H1 (cell line): Measurements from ENCODE around the gene AQP4. TPM values are rescaled to one million over a fixed set of nuclear protein-coding genes. Genes with fewer than 3 reads are reported as not detected.

Experiments
- CTCF ChIA-PET: fragments of 300-600 bp; sonication (Branson Sonifier 250); formaldehyde crosslinking; loops from one replicate; lab custom pipeline; 2021; ENCODE audit not compliant: partially characterized antibody; lab: Charles Lee
- POLR2A ChIA-PET: fragments of 300-600 bp; sonication (Branson Sonifier 250); formaldehyde crosslinking; loops from one replicate; lab custom pipeline; 2021; ENCODE audit warnings: inconsistent platforms; ENCODE audit not compliant: partially characterized antibody; lab: Charles Lee
- DNase-seq, 2 experiments: peaks; one replicate each; pipeline versions ENCODE4 v3.0.0 to v3.0.0-alpha.2; 2010 to 2022; ENCODE audit warnings: low spot score in 2 of 2, low read depth in 1 of 2, mixed read lengths in 1 of 2
- FAIRE-seq: peaks from 2 replicates; lab custom pipeline; 2011; peaks lifted over from hg19 to GRCh38; lab: Jason Lieb, UNC
- H2AFZ ChIP-seq: 2 replicates; pipeline ENCODE4 v1.8.1; 2012; ENCODE audit warnings: low read length, inconsistent platforms
- H2AK5ac ChIP-seq: 2 replicates; pipeline ENCODE4 v1.6.1; 2013; ENCODE audit warnings: low read depth, low read length
- H2BK120ac ChIP-seq: replicated peaks from 2 replicates; pipeline ENCODE3; 2013; ENCODE audit warnings: low read depth, low read length, inconsistent platforms
- H2BK12ac ChIP-seq: 2 replicates; pipeline ENCODE4 v1.6.1; 2013; ENCODE audit warnings: low read depth, low read length
- H2BK15ac ChIP-seq: 2 replicates; pipeline ENCODE4 v1.6.1; 2013; ENCODE audit warnings: low read length
- H2BK20ac ChIP-seq: 2 replicates; pipeline ENCODE4 v1.6.1; 2013; ENCODE audit warnings: low read length
- H2BK5ac ChIP-seq: 2 replicates; pipeline ENCODE4 v1.6.1; 2013; ENCODE audit warnings: low read depth, low read length
- H3K14ac ChIP-seq: 2 replicates; pipeline ENCODE4 v1.6.1; 2013; ENCODE audit warnings: inconsistent platforms; ENCODE audit not compliant: insufficient read length
- H3K18ac ChIP-seq: 2 replicates; pipeline ENCODE4 v1.6.1; 2013; ENCODE audit warnings: low read length; ENCODE audit errors: extremely low read depth
- H3K23ac ChIP-seq: 2 replicates; pipeline ENCODE4 v1.6.1; 2013; ENCODE audit warnings: inconsistent platforms; ENCODE audit not compliant: insufficient read length
- H3K23me2 ChIP-seq: 2 replicates; pipeline ENCODE4 v1.6.1; 2013; ENCODE audit warnings: low read depth, low read length
- H3K27ac ChIP-seq: 2 replicates; pipeline ENCODE4 v1.6.1; 2011; ENCODE audit warnings: low read depth, low read length, inconsistent platforms
- H3K27me3 ChIP-seq, 4 experiments: replicated peaks in 1 of 4; 1 replicate in 1 of 4; 2 replicates in 3 of 4; pipeline versions ENCODE4 v1.6.1 to v1.8.1; 2011 to 2013; ENCODE audit warnings: low read length in 3 of 4, mild to moderate bottlenecking in 3 of 4, inconsistent platforms in 2 of 4, mixed read lengths in 2 of 4, moderate library complexity in 1 of 4; ENCODE audit not compliant: control insufficient read depth in 3 of 4, insufficient read depth in 3 of 4; ENCODE audit errors: extremely low read depth in 1 of 4
- H3K36me3 ChIP-seq, 4 experiments: 2 replicates each; pipeline versions ENCODE4 v1.6.1 to v1.8.1; 2011 to 2013; ENCODE audit warnings: mild to moderate bottlenecking in 4 of 4, low read length in 3 of 4, moderate library complexity in 2 of 4, control low read depth in 1 of 4, inconsistent platforms in 1 of 4; ENCODE audit not compliant: insufficient read depth in 4 of 4, control insufficient read depth in 2 of 4
- H3K4ac ChIP-seq: replicated peaks from 2 replicates; pipeline ENCODE3; 2013; ENCODE audit warnings: low read length, low read depth, mixed read lengths, inconsistent platforms; ENCODE audit not compliant: insufficient read length
- H3K4me1 ChIP-seq, 4 experiments: replicated peaks in 1 of 4; 1 replicate in 1 of 4; 2 replicates in 3 of 4; pipeline versions ENCODE4 v1.6.1 to v1.8.1; 2011 to 2013; ENCODE audit warnings: low read length in 3 of 4, inconsistent platforms in 2 of 4, mixed read lengths in 1 of 4; ENCODE audit not compliant: insufficient read depth in 4 of 4, control insufficient read depth in 3 of 4
- H3K4me2 ChIP-seq, 2 experiments: 2 replicates each; pipeline versions ENCODE4 v1.6.1 to v1.8.1; 2011 to 2013; ENCODE audit warnings: low read depth in 2 of 2, low read length in 2 of 2, control low read depth in 1 of 2, inconsistent platforms in 1 of 2, mild to moderate bottlenecking in 1 of 2; ENCODE audit not compliant: insufficient read depth in 1 of 2
- H3K4me3 ChIP-seq, 4 experiments: fragments of 200-600, 300-600 bp in 1 of 4; sonication (generic), shearing (Covaris generic), sonication (Bioruptor Twin) in 1 of 4; 2 replicates each; pipeline versions ENCODE4 v1.5.1 to v1.8.1; 2011 to 2016; ENCODE audit warnings: low read length in 4 of 4, low read depth in 3 of 4, control low read depth in 2 of 4, inconsistent platforms in 2 of 4, mild to moderate bottlenecking in 2 of 4, mixed read lengths in 1 of 4, moderate library complexity in 1 of 4; ENCODE audit not compliant: insufficient read depth in 2 of 4; ENCODE audit errors: extremely low read depth in 1 of 4
- H3K56ac ChIP-seq: replicated peaks from 2 replicates; pipeline ENCODE3; 2013; ENCODE audit warnings: low read depth, mild to moderate bottlenecking, mixed read lengths, low read length, inconsistent platforms; ENCODE audit not compliant: insufficient read length
- H3K79me1 ChIP-seq: 2 replicates; pipeline ENCODE4 v1.6.1; 2013; ENCODE audit warnings: low read depth, low read length, control low read depth
- H3K79me2 ChIP-seq, 2 experiments: 2 replicates each; pipeline versions ENCODE4 v1.6.1 to v1.8.1; 2012 to 2013; ENCODE audit warnings: low read length in 2 of 2, mild to moderate bottlenecking in 2 of 2, inconsistent platforms in 1 of 2; ENCODE audit not compliant: insufficient read depth in 2 of 2, control insufficient read depth in 1 of 2
- H3K9ac ChIP-seq, 4 experiments: replicated peaks in 1 of 4; 1 replicate in 1 of 4; 2 replicates in 3 of 4; pipeline versions ENCODE4 v1.6.1 to v1.8.1; 2011 to 2013; ENCODE audit warnings: low read depth in 3 of 4, low read length in 3 of 4, control low read depth in 2 of 4, mild to moderate bottlenecking in 2 of 4, moderate library complexity in 2 of 4, inconsistent platforms in 1 of 4; ENCODE audit errors: extremely low read depth in 1 of 4
- H3K9me3 ChIP-seq, 2 experiments: 2 replicates each; pipeline versions ENCODE4 v1.6.1 to v1.8.1; 2012 to 2013; ENCODE audit warnings: mild to moderate bottlenecking in 2 of 2, moderate library complexity in 2 of 2, control low read depth in 1 of 2, inconsistent platforms in 1 of 2, low read depth in 1 of 2, low read length in 1 of 2, mixed read lengths in 1 of 2; ENCODE audit not compliant: insufficient read depth in 2 of 2
- H4K20me1 ChIP-seq, 2 experiments: replicated peaks in 1 of 2; 2 replicates each; pipeline versions ENCODE3 to v1.8.1; 2011 to 2013; ENCODE audit warnings: inconsistent platforms in 2 of 2, low read length in 2 of 2, mild to moderate bottlenecking in 1 of 2; ENCODE audit not compliant: insufficient read depth in 2 of 2, control insufficient read depth in 1 of 2
- H4K5ac ChIP-seq: 2 replicates; pipeline ENCODE4 v1.6.1; 2013; ENCODE audit warnings: low read length, low read depth, mixed read lengths, inconsistent platforms; ENCODE audit not compliant: insufficient read length
- H4K8ac ChIP-seq: 2 replicates; pipeline ENCODE4 v1.8.0; 2013; ENCODE audit warnings: mild to moderate bottlenecking, moderate library complexity, low read length, inconsistent platforms; ENCODE audit not compliant: insufficient read depth; ENCODE audit errors: extremely low read depth
- H4K91ac ChIP-seq: replicated peaks from 2 replicates; pipeline ENCODE3; 2013; ENCODE audit warnings: low read length, mixed read lengths, inconsistent platforms; ENCODE audit not compliant: insufficient read length
- BCL11A ChIP-seq, 2 experiments: IDR thresholded peaks; one replicate each; pipeline ENCODE4 v1.6.1; 2011; ENCODE audit warnings: low read depth in 2 of 2, low read length in 2 of 2, mild to moderate bottlenecking in 2 of 2
- CBX8 ChIP-seq: fragments of 300-800, 300-1000 bp; sonication (generic); IDR thresholded peaks from 2 replicates; pipeline ENCODE4 v1.7.1; 2016; ENCODE audit warnings: low read depth, low read length, borderline replicate concordance
- CREB1 ChIP-seq: IDR thresholded peaks from 2 replicates; pipeline ENCODE4 v1.6.1; 2012; ENCODE audit warnings: inconsistent platforms
- CTBP2 ChIP-seq: IDR thresholded peaks from 2 replicates; pipeline ENCODE4 v1.7.0; 2011; ENCODE audit warnings: borderline replicate concordance, mild to moderate bottlenecking, moderate library complexity, mixed read lengths, low read length; ENCODE audit not compliant: insufficient read depth, insufficient read length
- GABPA ChIP-seq: IDR thresholded peaks from 2 replicates; pipeline ENCODE4 v1.6.1; 2011; ENCODE audit warnings: mild to moderate bottlenecking, low read length, moderate library complexity, borderline replicate concordance; ENCODE audit not compliant: insufficient read depth
- GTF2F1 ChIP-seq: IDR thresholded peaks from 2 replicates; pipeline ENCODE4 v1.6.1; 2012; ENCODE audit warnings: low read depth, low read length, improper control_type of control experiment, borderline replicate concordance
- SAP30 ChIP-seq: fragments of 300-600 bp; sonication (generic); IDR thresholded peaks from 2 replicates; pipeline ENCODE4 v1.7.1; 2012; ENCODE audit warnings: low read length, moderate library complexity, mild to moderate bottlenecking, inconsistent platforms; ENCODE audit not compliant: insufficient read depth, insufficient replicate concordance
- SP2 ChIP-seq: IDR thresholded peaks from 2 replicates; pipeline ENCODE4 v1.6.1; 2012; ENCODE audit warnings: mild to moderate bottlenecking, low read length, inconsistent platforms
- TCF12 ChIP-seq: IDR thresholded peaks from 2 replicates; pipeline ENCODE4 v1.6.1; 2011; ENCODE audit warnings: low read depth, mild to moderate bottlenecking, low read length
- WGBS, 2 experiments: shearing (Covaris generic) in 1 of 2; methylation state at CpG; one replicate each; pipeline versions ENCODE4 v1.1.6 to v1.1.7; 2013 to 2015; ENCODE audit warnings: low lambda C conversion rate in 2 of 2, mixed read lengths in 2 of 2, inconsistent platforms in 1 of 2, low coverage in 1 of 2, missing lambda C conversion rate in 1 of 2; ENCODE audit not compliant: insufficient replicate concordance in 2 of 2, insufficient coverage in 1 of 2, insufficient read length in 1 of 2; ENCODE audit errors: extremely low coverage in 1 of 2, missing lambda C conversion rate in 1 of 2; 5-methylcytosine and 5-hydroxymethylcytosine counted together
- polyA plus RNA-seq, 7 experiments: library from polyadenylated mRNA; depleted of rRNA in 3 of 7; stranded (reverse) in 5 of 7; unstranded in 2 of 7; fragments of >200 nt in 5 of 7; fragments of 200-250 nt in 2 of 7; gene quantifications; 1 replicate in 5 of 7; 2 replicates in 1 of 7; 4 replicates in 1 of 7; pipeline versions ENCODE4 v1.2.1 to v1.2.3, GENCODE V29; 2011 to 2013; ENCODE audit warnings: missing spikeins in 2 of 7, mixed read lengths in 2 of 7
- total RNA-seq: library from RNA; stranded (reverse); fragmentation: NEBNext Ultra II Directional; extraction: Animal tissue kit (Norgen Biotek cat#: 25700); gene quantifications from 2 replicates; pipeline ENCODE4 v1.2.1, GENCODE V29; 2021
- TF ChIP-seq, protein P1 (sequence below): IDR thresholded peaks from 2 replicates; pipeline ENCODE4 v1.6.1; 2011; ENCODE audit warnings: low read depth, mild to moderate bottlenecking, low read length; ENCODE audit not compliant: insufficient read depth
- TF ChIP-seq, protein P2 (sequence below), 3 experiments: IDR thresholded peaks; 1 replicate in 2 of 3; 2 replicates in 1 of 3; pipeline versions ENCODE4 v1.5.1 to v1.6.1; 2011; ENCODE audit warnings: low read length in 3 of 3, mild to moderate bottlenecking in 3 of 3, inconsistent platforms in 2 of 3, low read depth in 1 of 3, moderate library complexity in 1 of 3; ENCODE audit not compliant: insufficient read depth in 1 of 3; ENCODE audit errors: control extremely low read depth in 1 of 3

AQP4 gene
- total and polyA plus RNA-seq, 2 of the 8 experiments (the other 6 are each of a cell fraction or from before 2014, with no cell fraction given) = 2.2 to 2.8 TPM

DNA sequence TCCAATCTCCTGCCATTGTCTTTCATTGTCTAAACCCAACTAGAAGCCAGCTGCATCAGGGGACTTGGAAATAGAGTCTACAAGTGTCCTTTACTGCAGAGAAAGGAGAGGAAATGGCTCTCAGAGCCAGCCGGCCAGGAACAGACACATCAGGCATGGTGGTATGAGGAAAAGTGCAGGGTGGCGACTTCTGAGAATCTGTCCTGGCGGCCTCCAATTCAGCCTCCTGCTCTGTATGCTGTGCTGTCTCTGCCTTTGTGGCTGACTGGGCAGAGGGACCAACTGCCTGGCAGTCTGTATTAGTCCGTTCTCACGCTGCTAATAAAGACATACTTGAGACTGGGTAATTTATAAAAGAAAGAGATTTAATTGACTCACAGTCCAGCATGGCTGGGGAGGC, 36.8 kb upstream of the AQP4 start:
- H4K20me1 ChIP-seq = no peaks in the 10 kb centered on the region
- H3K79me1 ChIP-seq = no peaks in the 10 kb centered on the region
- no peak overlapping the region for H3K14ac ChIP-seq
- no peak overlapping the region for H3K9ac ChIP-seq
- H3K18ac ChIP-seq = no peak overlapping the region
- H3K36me3 ChIP-seq = no peaks in the 10 kb centered on the region; a peak in 1 of 8 replicates
- no peak overlapping the region for H3K4me3 ChIP-seq
- no peak overlapping the region for H2BK20ac ChIP-seq
- no peak overlapping the region for H3K4me2 ChIP-seq
- H3K23me2 ChIP-seq = no peaks in the 10 kb centered on the region; the same call in 1 of the 2 replicates
- no peak overlapping the region for H2AFZ ChIP-seq
- ChIA-PET CTCF (no interaction called here), POLR2A (no interaction called here)
- no peak overlapping the region for H2BK5ac ChIP-seq
- no peak overlapping the region for H4K8ac ChIP-seq
- WGBS, 2 experiments = 86% methylated on average over 5 of the region's 5 CpGs; no CpG with 5 or more reads in 1 of the 2 experiments
- FAIRE-seq (no peak), DNase-seq (no peak)
- no peak overlapping the region for H2BK120ac ChIP-seq
- no peak overlapping the region for H4K91ac ChIP-seq
- no peak overlapping the region for H3K4ac ChIP-seq
- H3K79me2 ChIP-seq = no peaks in the 10 kb centered on the region
- no peaks in the 10 kb centered on the region for H3K4me1 ChIP-seq
- no peak overlapping the region for H4K5ac ChIP-seq
- H3K56ac ChIP-seq = no peak overlapping the region
- H3K27me3 ChIP-seq = no peaks in the 10 kb centered on the region
- no peak overlapping the region for H3K27ac ChIP-seq
- H2AK5ac ChIP-seq = no peak overlapping the region
- H3K9me3 ChIP-seq = peaks cover 12 to 16% of the 10 kb centered on the region in 2 experiments; a peak in 3 of 4 replicates
- H3K23ac ChIP-seq = no peak overlapping the region
- H2BK12ac ChIP-seq = no peak overlapping the region
- no peak overlapping the region for H2BK15ac ChIP-seq
- TF ChIP-seq, protein P1, sequence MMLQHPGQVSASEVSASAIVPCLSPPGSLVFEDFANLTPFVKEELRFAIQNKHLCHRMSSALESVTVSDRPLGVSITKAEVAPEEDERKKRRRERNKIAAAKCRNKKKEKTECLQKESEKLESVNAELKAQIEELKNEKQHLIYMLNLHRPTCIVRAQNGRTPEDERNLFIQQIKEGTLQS = no peak
- TF ChIP-seq CREB1 (no peak), CTBP2 (no peak), CBX8 (no peak), BCL11A (IDR thresholded peaks at IDR 0.05; ENCODE audit: low read depth in 2 of 2, low read length in 2 of 2) (no peak), SP2 (no peak), SAP30 (no peak), GTF2F1 (no peak), GABPA (no peak), TCF12 (no peak)
- TF ChIP-seq, protein P2, sequence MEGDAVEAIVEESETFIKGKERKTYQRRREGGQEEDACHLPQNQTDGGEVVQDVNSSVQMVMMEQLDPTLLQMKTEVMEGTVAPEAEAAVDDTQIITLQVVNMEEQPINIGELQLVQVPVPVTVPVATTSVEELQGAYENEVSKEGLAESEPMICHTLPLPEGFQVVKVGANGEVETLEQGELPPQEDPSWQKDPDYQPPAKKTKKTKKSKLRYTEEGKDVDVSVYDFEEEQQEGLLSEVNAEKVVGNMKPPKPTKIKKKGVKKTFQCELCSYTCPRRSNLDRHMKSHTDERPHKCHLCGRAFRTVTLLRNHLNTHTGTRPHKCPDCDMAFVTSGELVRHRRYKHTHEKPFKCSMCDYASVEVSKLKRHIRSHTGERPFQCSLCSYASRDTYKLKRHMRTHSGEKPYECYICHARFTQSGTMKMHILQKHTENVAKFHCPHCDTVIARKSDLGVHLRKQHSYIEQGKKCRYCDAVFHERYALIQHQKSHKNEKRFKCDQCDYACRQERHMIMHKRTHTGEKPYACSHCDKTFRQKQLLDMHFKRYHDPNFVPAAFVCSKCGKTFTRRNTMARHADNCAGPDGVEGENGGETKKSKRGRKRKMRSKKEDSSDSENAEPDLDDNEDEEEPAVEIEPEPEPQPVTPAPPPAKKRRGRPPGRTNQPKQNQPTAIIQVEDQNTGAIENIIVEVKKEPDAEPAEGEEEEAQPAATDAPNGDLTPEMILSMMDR (IDR thresholded peaks at IDR 0.05; ENCODE audit: control extremely low read depth in 1 of 3, insufficient read depth in 1 of 3, low read depth in 1 of 3, low read length in 3 of 3) = no peak
